ENCODE data around the gene SMIM9. TPM values are rescaled to one million over a fixed set of nuclear protein-coding genes. Genes with fewer than 3 reads are reported as not detected.

The SMIM9 gene
- total and polyA plus RNA-seq, 9 of the 15 experiments (the other 6 are each of a cell fraction or from before 2014, with no cell fraction given): 0.08 TPM; not detected in 8

- Histone ChIP-seq H3K36me3 (ENCODE audit: control insufficient read depth, insufficient read depth, low read length) (peaks cover 65% of the 10 kb centered on the region), H3K4me2 (ENCODE audit: insufficient read depth, low read length) (peak overlapping the region; percentile 75), H3K9me1 (ENCODE audit: control insufficient read depth, insufficient read depth, low read length) (no peaks in the 10 kb centered on the region), H3K27me3 (ENCODE audit: control insufficient read depth in 2 of 2, insufficient read depth in 2 of 2, low read length in 2 of 2) (no peaks in the 10 kb centered on the region), H3K9me3 (replicated peaks; ENCODE audit: control insufficient read depth, insufficient read depth, low read depth, low read length) (no peaks in the 10 kb centered on the region), H3K4me3 (peak overlapping the region; percentile 89), H3K9ac (ENCODE audit: insufficient read depth in 1 of 2, low read depth in 2 of 2, low read length in 2 of 2) (peak overlapping the region; percentile 79 to 91; a peak in 3 of 4 replicates), H3K79me2 (ENCODE audit: control insufficient read depth, insufficient read depth, low read length) (peaks cover 96% of the 10 kb centered on the region), H2AFZ (ENCODE audit: low read depth, low read length) (no peak overlapping the region), H3K27ac (ENCODE audit: extremely low read depth, low read depth, low read length) (peak overlapping the region; percentile 100), H3K4me1 (replicated peaks in 1 of 2; ENCODE audit: control insufficient read depth in 2 of 2, insufficient read depth in 2 of 2, low read length in 2 of 2) (peaks cover 21 to 36% of the 10 kb centered on the region in 2 experiments), H4K20me1 (replicated peaks; ENCODE audit: control insufficient read depth, insufficient read depth, low read length) (0 out of 2 replicates have a peak, but pooled peaks cover 12% of the 10 kb centered on the region)
- intact Hi-C loops (cut with micrococcal nuclease): no loop called here
- BruUV-seq (replicated peaks): no TSS peak
- DNase-seq (ENCODE audit: extremely low read depth in 1 of 4, low spot score in 3 of 4) (no peak), FAIRE-seq (no peak), ATAC-seq (no peak)
- WGBS (ENCODE audit: insufficient coverage, low coverage, missing lambda C conversion rate): 5% methylated on average over 8 of the region's 8 CpGs
- in situ Hi-C loops (cut with MboI): no loop called here
- ChIA-PET POLR2A (no interaction called here), CTCF (ENCODE audit: low intra/inter-chr PET ratio) (no interaction called here)
- no peak for TF ChIP-seq CEBPG (CRISPR knock-in tag; IDR thresholded peaks at IDR 0.05)
- 0 out of 4 replicates have a peak, but pooled peaks of 1 of the 2 experiments have one; percentile 17 for TF ChIP-seq CEBPG (tag; conservative IDR thresholded peaks at IDR 0.05 in 1 of 2, IDR thresholded peaks at IDR 0.05 in 1 of 2)
- TF ChIP-seq MCM5 (IDR thresholded peaks at IDR 0.05; ENCODE audit: low read depth): no peak
- TF ChIP-seq TAF7 (tag; IDR thresholded peaks at IDR 0.05): no peak
- no peak for TF ChIP-seq DEAF1 (CRISPR knock-in tag; IDR thresholded peaks at IDR 0.05)
- TF ChIP-seq TAF1 (IDR thresholded peaks at IDR 0.05; ENCODE audit: control insufficient read depth, extremely low read depth, insufficient read depth, low read length, severe bottlenecking): peak; percentile 18
- no peak for TF ChIP-seq TBP (optimal IDR thresholded peaks at IDR 0.05; ENCODE audit: low read depth, low read length)
- TF ChIP-seq GABPA (tag; conservative IDR thresholded peaks at IDR 0.05; ENCODE audit: low read depth): 0 out of 2 replicates have a peak, but pooled peaks have one; percentile 28
- TF ChIP-seq HMG20B (CRISPR knock-in tag; IDR thresholded peaks at IDR 0.05): no peak
- peak; percentile 33 for TF ChIP-seq CHD1 (IDR thresholded peaks at IDR 0.05; ENCODE audit: low read length)
- no peak for TF ChIP-seq ZNF280A (IDR thresholded peaks at IDR 0.05; ENCODE audit: low read depth, partially characterized antibody)
- TF ChIP-seq ZNF398 (CRISPR knock-in tag; IDR thresholded peaks at IDR 0.05): no peak
- no peak for TF ChIP-seq PATZ1 (CRISPR knock-in tag; IDR thresholded peaks at IDR 0.05; ENCODE audit: borderline replicate concordance)
- TF ChIP-seq ZNF184 (CRISPR knock-in tag; IDR thresholded peaks at IDR 0.05): no peak
Measured at GRCh38 chrX:154800478-154801210, 33.8 kb downstream of the SMIM9 start.

Measured in K562 (cell line).